HG02763 (cell line): Measurements from ENCODE around the gene HNF1B.

Experiments used
- ATAC-seq: cut with Tn5 transposase; IDR thresholded peaks from one replicate; pipeline ENCODE4 v1.9.1; 2021; ENCODE audit warnings: mild to moderate bottlenecking, moderate library complexity; ENCODE audit not compliant: unreplicated experiment

The HNF1B gene

GRCh38 chr17:37674511-37674910, 70.3 kb downstream of the HNF1B start:
- ATAC-seq: no peak

- ATAC-seq: no peak
These were observed 71.5 kb downstream of the HNF1B start for GRCh38 chr17:37673386-37673785.

GRCh38 chr17:37672548-37673078, 72.2 kb downstream of the HNF1B start:
- ATAC-seq: no peak

GRCh38 chr17:37671824-37672547, 72.9 kb downstream of the HNF1B start:
- no peak for ATAC-seq

- ATAC-seq: no peak
These were observed 73.6 kb downstream of the HNF1B start for GRCh38 chr17:37671028-37671823.

GRCh38 chr17:37667039-37667438, 77.8 kb downstream of the HNF1B start:
- ATAC-seq: no peak

GRCh38 chr17:37664214-37664613, 80.6 kb downstream of the HNF1B start:
- ATAC-seq: no peak

GRCh38 chr17:37662353-37662752, 82.5 kb downstream of the HNF1B start:
- no peak for ATAC-seq

GRCh38 chr17:37661400-37662014, 83.4 kb downstream of the HNF1B start:
- no peak for ATAC-seq

GRCh38 chr17:37659925-37660324, 84.9 kb downstream of the HNF1B start:
- ATAC-seq: no peak

- no peak for ATAC-seq
These were observed 87.7 kb downstream of the HNF1B start for GRCh38 chr17:37657202-37657601.

- ATAC-seq: no peak
These were observed 93.0 kb downstream of the HNF1B start for GRCh38 chr17:37651849-37652248.

GRCh38 chr17:37650419-37651003, 94.3 kb downstream of the HNF1B start:
- no peak for ATAC-seq

GRCh38 chr17:37648555-37648954, 96.3 kb downstream of the HNF1B start:
- no peak for ATAC-seq

- ATAC-seq: no peak
These were observed 97.0 kb downstream of the HNF1B start for GRCh38 chr17:37647856-37648255.

GRCh38 chr17:37643869-37644268, 101.0 kb downstream of the HNF1B start:
- no peak for ATAC-seq

GRCh38 chr17:37643118-37643766, 101.6 kb downstream of the HNF1B start, which contains the start of gene DDX52:
Gene DDX52, minus strand, starts transcription at chr17:37643446. Its CDS starts 26 bp downstream, at chr17:37643420.
- ATAC-seq: peak; percentile 75

- ATAC-seq: no peak
These were observed 102.2 kb downstream of the HNF1B start for GRCh38 chr17:37642681-37643080.

- no peak for ATAC-seq
These were observed 104.8 kb downstream of the HNF1B start for GRCh38 chr17:37640015-37640414.

GRCh38 chr17:37637956-37638355, 106.9 kb downstream of the HNF1B start:
- no peak for ATAC-seq
